NCI-H2081 treated with DMSO at 0.1 percent for 48 hours (cell line): ENCODE results near the gene KDM4C.

Experiments
- DNase-seq: peaks from one replicate; lab custom pipeline; 2025; lab: John Stamatoyannopoulos, UW

The KDM4C gene

GRCh38 chr9:7211657-7212056 is 453.9 kb downstream of the KDM4C start:
- DNase-seq = no peak

DNA sequence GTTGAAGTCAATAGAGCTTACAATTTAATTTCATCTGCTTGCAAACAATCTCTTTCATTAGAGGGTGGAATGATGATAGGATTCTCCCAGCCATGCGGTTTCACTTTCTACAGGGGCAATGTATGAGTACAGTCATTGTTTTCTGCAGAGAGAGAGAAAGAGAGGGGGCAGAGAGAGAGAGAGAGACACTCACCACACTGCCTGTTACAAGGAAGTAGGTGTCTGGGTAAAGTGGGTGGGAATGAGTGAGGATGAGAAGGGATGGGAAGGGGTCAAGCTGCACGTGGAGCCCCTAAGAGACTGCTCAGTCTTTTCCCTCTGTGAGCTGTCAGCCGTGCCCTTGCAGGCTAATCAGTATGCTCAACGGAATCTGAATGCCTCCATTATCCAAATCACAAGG is 454.3 kb downstream of the KDM4C start:
- DNase-seq = peak; percentile 13

GRCh38 chr9:7216004-7216841 is 458.4 kb downstream of the KDM4C start:
- DNase-seq = no peak

- no peak for DNase-seq
These were observed 466.2 kb downstream of the KDM4C start for GRCh38 chr9:7223981-7224380.
